MCF 10A (cell line): ENCODE data around the gene RFX1. TPM values are rescaled to one million over a fixed set of nuclear protein-coding genes. Genes with fewer than 3 reads are reported as not detected.
"Not testable (repeated sequence)": the region's sequence is repeated elsewhere in the genome, so short reads cannot be mapped to it uniquely, and the experiment has no call there.

Experiments used
- BruUV-seq: library from RNA; stranded (reverse); fragments of 400-500 nt; replicated peaks from 2 replicates; lab custom pipeline; 2021; lab: Mats Ljungman, UMichigan
- CTCF ChIA-PET: fragments of 300-600 bp; sonication (Branson Sonifier 250); formaldehyde crosslinking; extraction: SDS; loops from one replicate; lab custom pipeline; 2021; ENCODE audit warnings: antibody characterized with exemption, inconsistent platforms; lab: Yijun Ruan, JAX
- POLR2A ChIA-PET: fragments of 300-600, 350-650 bp; sonication (Branson Sonifier 250); formaldehyde crosslinking; extraction: SDS; loops from one replicate; lab custom pipeline; 2020; ENCODE audit warnings: antibody characterized with exemption, inconsistent platforms; lab: Yijun Ruan, JAX
- DNase-seq: peaks from one replicate; pipeline ENCODE4 v3.0.0-alpha.2; 2018; ENCODE audit not compliant: unreplicated experiment
- H3K27ac Mint-ChIP-seq: one replicate; pipeline ENCODE4 v1.8.0; 2022; ENCODE audit warnings: mild to moderate bottlenecking, low read depth, mixed read lengths; ENCODE audit not compliant: unreplicated experiment
- H3K27me3 Mint-ChIP-seq: one replicate; pipeline ENCODE4 v1.8.0; 2022; ENCODE audit warnings: mixed read lengths; ENCODE audit not compliant: insufficient read depth, unreplicated experiment
- H3K36me3 Mint-ChIP-seq: one replicate; pipeline ENCODE4 v1.8.0; 2022; ENCODE audit warnings: mild to moderate bottlenecking, moderate library complexity, mixed read lengths; ENCODE audit not compliant: insufficient read depth, unreplicated experiment
- H3K4me1 Mint-ChIP-seq: one replicate; pipeline ENCODE4 v1.8.0; 2022; ENCODE audit warnings: mixed read lengths; ENCODE audit not compliant: insufficient read depth, unreplicated experiment
- H3K4me3 Mint-ChIP-seq: one replicate; pipeline ENCODE4 v1.8.0; 2022; ENCODE audit warnings: mild to moderate bottlenecking, moderate library complexity, mixed read lengths; ENCODE audit not compliant: unreplicated experiment
- H3K9me3 Mint-ChIP-seq: one replicate; pipeline ENCODE4 v1.8.0; 2022; ENCODE audit warnings: mixed read lengths; ENCODE audit not compliant: unreplicated experiment
- CTCF ChIP-seq: fragments of 200-600 bp; IDR thresholded peaks from one replicate; pipeline ENCODE4 v1.8.0; 2022; ENCODE audit warnings: antibody characterized with exemption, mild to moderate bottlenecking; ENCODE audit not compliant: unreplicated experiment
- intact Hi-C: fragments of 100-400 bp; cut with micrococcal nuclease; formaldehyde crosslinking; loops from 2 replicates; pipeline ENCODE4 v1.14.1; 2022
- total RNA-seq: library from RNA; stranded (reverse); gene quantifications from 2 replicates; pipeline ENCODE4 v1.2.3, GENCODE V29; 2022

Gene RFX1
- total RNA-seq, 1 experiment from 2014 or later: 16.8 TPM

GRCh38 chr19:14021474-14021873, 15.4 kb upstream of the RFX1 start:
- H3K9me3 Mint-ChIP-seq: no peaks in the 10 kb centered on the region
- intact Hi-C loops: no loop called here
- H3K27ac Mint-ChIP-seq: no peak overlapping the region
- no peaks in the 10 kb centered on the region for H3K36me3 Mint-ChIP-seq
- no peak overlapping the region for H3K4me3 Mint-ChIP-seq
- no TSS peak for BruUV-seq
- ChIA-PET CTCF (interaction anchor here (0.6 to 2.2 kb wide), 5 partner anchors 10 to 1566 kb away, joined by 3 to 9 read pairs (median 4); partner anchors contain the start of gene IL27RA), POLR2A (interaction anchor here (0.8 to 1.4 kb wide), 2 partner anchors 10 to 15 kb away, joined by 3 to 4 read pairs; partner anchors contain the start of genes IL27RA and RFX1)
- no peak for TF ChIP-seq CTCF
- no peak for DNase-seq
- no peaks in the 10 kb centered on the region for H3K27me3 Mint-ChIP-seq
- peaks cover 6% of the 10 kb centered on the region for H3K4me1 Mint-ChIP-seq

GRCh38 chr19:14019739-14020138, 13.6 kb upstream of the RFX1 start:
- H3K36me3 Mint-ChIP-seq, H3K9me3 Mint-ChIP-seq, H3K4me1 Mint-ChIP-seq, H3K27ac Mint-ChIP-seq, BruUV-seq, DNase-seq, intact Hi-C loops, H3K4me3 Mint-ChIP-seq, H3K27me3 Mint-ChIP-seq: not testable (repeated sequence)
- CTCF ChIA-PET: interaction anchor here (1.0 to 2.0 kb wide), 3 partner anchors 28 to 117 kb away, joined by 4 to 9 read pairs (median 4); partner anchors contain the start of gene ASF1B
- POLR2A ChIA-PET: interaction anchor here (0.6 to 0.7 kb wide), 2 partner anchors 19 to 164 kb away, joined by 3 read pairs; no protein-coding TSS in a partner anchor

- no peaks in the 10 kb centered on the region for H3K27me3 Mint-ChIP-seq
- H3K9me3 Mint-ChIP-seq: no peaks in the 10 kb centered on the region
- no peaks in the 10 kb centered on the region for H3K36me3 Mint-ChIP-seq
- ChIA-PET POLR2A (interaction anchor here (0.6 to 0.7 kb wide), 3 partner anchors 19 to 163 kb away, joined by 3 read pairs; no protein-coding TSS in a partner anchor), CTCF (interaction anchor here (0.6 to 2.0 kb wide), 7 partner anchors 9 to 157 kb away, joined by 3 to 9 read pairs (median 4); partner anchors contain the start of genes ASF1B and RLN3)
- no peak overlapping the region for H3K27ac Mint-ChIP-seq
- H3K4me1 Mint-ChIP-seq: peaks cover 6% of the 10 kb centered on the region
- no TSS peak for BruUV-seq
- no peak overlapping the region for H3K4me3 Mint-ChIP-seq
- no peak for TF ChIP-seq CTCF
- DNase-seq: no peak
- intact Hi-C loops: no loop called here
Measured at GRCh38 chr19:14019100-14019499, 13.0 kb upstream of the RFX1 start.

GRCh38 chr19:14015524-14016035, 9.5 kb upstream of the RFX1 start:
- Mint-ChIP-seq H3K27me3 (no peaks in the 10 kb centered on the region), H3K4me3 (no peak overlapping the region), H3K9me3 (no peaks in the 10 kb centered on the region), H3K36me3 (no peaks in the 10 kb centered on the region), H3K27ac (no peak overlapping the region), H3K4me1 (peaks cover 6% of the 10 kb centered on the region)
- DNase-seq: no peak
- BruUV-seq: no TSS peak
- CTCF ChIA-PET: no interaction called here
- TF ChIP-seq CTCF: no peak
- POLR2A ChIA-PET: no interaction called here
- intact Hi-C loops: no loop called here
